ENCODE measurements around the gene WNT9B.

DNA sequence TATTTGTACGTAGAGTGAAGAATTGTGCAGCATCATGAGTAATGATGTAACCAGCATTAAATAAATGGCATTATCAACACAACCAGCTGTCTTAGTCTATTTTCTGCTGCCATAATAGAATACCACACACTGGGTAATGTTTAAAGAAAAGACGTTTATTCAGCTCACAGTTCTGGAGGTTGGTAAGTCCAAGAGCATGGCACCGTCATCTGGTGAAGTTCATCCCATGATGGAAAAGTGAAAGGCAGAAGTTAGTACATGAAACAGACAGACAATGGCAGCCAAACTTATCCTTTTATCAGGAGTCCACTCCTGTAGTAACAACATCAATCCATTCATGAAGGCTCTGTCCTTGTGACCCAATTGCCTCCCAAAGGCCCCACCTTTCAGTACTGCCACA lies 65.2 kb downstream of the WNT9B start:
- TF ChIP-seq SPI1 (IDR thresholded peaks at IDR 0.05; ENCODE audit: low read depth, low read length) (no peak), TAF1 (IDR thresholded peaks at IDR 0.05; ENCODE audit: low read depth, low read length) (no peak), POLR2A (IDR thresholded peaks at IDR 0.05; ENCODE audit: low read depth, low read length) (no peak), POLR2AphosphoS5 (IDR thresholded peaks at IDR 0.05; ENCODE audit: low read depth, low read length) (no peak)

All from GM12891 (cell line).